B cell (primary cell): ENCODE measurements around the gene MT1G. TPM values are rescaled to one million over a fixed set of nuclear protein-coding genes. Genes with fewer than 3 reads are reported as not detected.

Source experiments
- ATAC-seq: fragments of 200-7000 bp; cut with Tn5 transposase; one replicate; pipeline ENCODE4 v1.10.0; 2021; ENCODE audit warnings: low read depth, mild to moderate bottlenecking, moderate number of reproducible peaks, moderate library complexity
- CTCF ChIA-PET: fragments of 350-600 bp; sonication (Branson Sonifier 250); formaldehyde crosslinking; loops from one replicate; lab custom pipeline; 2021; ENCODE audit warnings: antibody characterized with exemption, inconsistent platforms; lab: Charles Lee
- POLR2A ChIA-PET: fragments of 350-600 bp; sonication (Branson Sonifier 250); formaldehyde crosslinking; loops from one replicate; lab custom pipeline; 2021; ENCODE audit warnings: antibody characterized with exemption; lab: Charles Lee
- DNase-seq: peaks from one replicate; pipeline ENCODE4 v3.0.0; 2013
- H2AFZ ChIP-seq: 2 replicates; pipeline ENCODE4 v1.6.1; 2012; ENCODE audit warnings: mild to moderate bottlenecking, low read depth, low read length; ENCODE audit not compliant: insufficient read depth, poor library complexity, severe bottlenecking
- H3K27ac ChIP-seq, 2 donors: 1 replicate in 1 of 2; 2 replicates in 1 of 2; pipeline ENCODE4 v1.5.1; 2012 to 2013; ENCODE audit warnings: low read length in 2 of 2, mild to moderate bottlenecking in 2 of 2, moderate library complexity in 1 of 2
- H3K27me3 ChIP-seq, 4 experiments: fragments of 200-600 bp in 1 of 4; sonication (generic) in 1 of 4; replicated peaks in 1 of 4; 1 replicate in 2 of 4; 2 replicates in 2 of 4; pipeline versions ENCODE4 v1.6.1 to v1.7.0; 2013 to 2016; ENCODE audit warnings: low read length in 3 of 4, mild to moderate bottlenecking in 2 of 4, mixed read lengths in 1 of 4, moderate library complexity in 1 of 4; ENCODE audit not compliant: insufficient read depth in 4 of 4, control insufficient read depth in 3 of 4; ENCODE audit errors: control extremely low read depth in 1 of 4
- H3K36me3 ChIP-seq, 2 experiments: replicated peaks in 1 of 2; 1 replicate in 1 of 2; 2 replicates in 1 of 2; pipeline versions ENCODE4 v1.6.1 to v1.7.1; 2013; ENCODE audit warnings: low read length in 1 of 2; ENCODE audit not compliant: insufficient read depth in 2 of 2, control insufficient read depth in 1 of 2; ENCODE audit errors: control extremely low read depth in 1 of 2, extremely low read depth in 1 of 2
- H3K4me1 ChIP-seq, 2 donors: fragments of 200-600 bp in 1 of 2; sonication (generic) in 1 of 2; 1 replicate in 1 of 2; 2 replicates in 1 of 2; pipeline versions ENCODE4 v1.5.1 to v1.6.1; 2013 to 2017; ENCODE audit warnings: low read length in 2 of 2; ENCODE audit not compliant: control insufficient read depth in 2 of 2, insufficient read depth in 2 of 2
- H3K4me2 ChIP-seq: replicated peaks from 2 replicates; pipeline ENCODE3; 2012; ENCODE audit warnings: mild to moderate bottlenecking, low read depth, low read length; ENCODE audit not compliant: poor library complexity, severe bottlenecking
- H3K4me3 ChIP-seq, 5 experiments: fragments of 200-600 bp in 1 of 5; sonication (generic) in 1 of 5; 1 replicate in 3 of 5; 2 replicates in 2 of 5; pipeline versions ENCODE4 v1.5.1 to v1.7.0; 2011 to 2016; ENCODE audit warnings: low read length in 4 of 5, mild to moderate bottlenecking in 4 of 5, low read depth in 2 of 5, control low read depth in 1 of 5, moderate library complexity in 1 of 5; ENCODE audit not compliant: insufficient read depth in 1 of 5; ENCODE audit errors: control extremely low read depth in 1 of 5, extremely low read depth in 1 of 5
- H3K79me2 ChIP-seq: fragments of 200-600 bp; sonication (generic); one replicate; pipeline ENCODE4 v1.6.0; 2016; ENCODE audit warnings: low read length; ENCODE audit not compliant: control insufficient read depth, insufficient read depth
- H3K9ac ChIP-seq: fragments of 200-600 bp; sonication (generic); 2 replicates; pipeline ENCODE4 v1.6.1; 2017; ENCODE audit warnings: mild to moderate bottlenecking, low read length, moderate library complexity
- H3K9me3 ChIP-seq, 3 donors: one replicate each; pipeline versions ENCODE4 v1.6.1 to v1.7.1; 2013; ENCODE audit warnings: low read length in 2 of 3; ENCODE audit not compliant: control insufficient read depth in 2 of 3, insufficient read depth in 1 of 3; ENCODE audit errors: control extremely low read depth in 1 of 3
- H4K20me1 ChIP-seq: 2 replicates; pipeline ENCODE4 v1.6.0; 2012; ENCODE audit warnings: mild to moderate bottlenecking, low read length; ENCODE audit not compliant: insufficient read depth, control insufficient read depth, poor library complexity, severe bottlenecking
- H3K27ac Mint-ChIP-seq: one replicate; pipeline ENCODE4 v1.8.0; 2021; ENCODE audit warnings: mixed read lengths
- H3K27me3 Mint-ChIP-seq: one replicate; pipeline ENCODE4 v1.8.0; 2021; ENCODE audit warnings: mixed read lengths
- H3K4me1 Mint-ChIP-seq: one replicate; pipeline ENCODE4 v1.8.0; 2021; ENCODE audit warnings: mixed read lengths
- H3K4me3 Mint-ChIP-seq: one replicate; pipeline ENCODE4 v1.8.0; 2021; ENCODE audit warnings: mixed read lengths
- H3K9me3 Mint-ChIP-seq: one replicate; pipeline ENCODE4 v1.8.0; 2022; ENCODE audit warnings: mixed read lengths; ENCODE audit not compliant: insufficient read depth
- CTCF ChIP-seq: fragments of 200-600 bp; IDR thresholded peaks from one replicate; pipeline ENCODE4 v1.8.0; 2022; ENCODE audit warnings: antibody characterized with exemption, mild to moderate bottlenecking
- EZH2 ChIP-seq: IDR thresholded peaks from 2 replicates; pipeline ENCODE4 v1.6.1; 2012; ENCODE audit warnings: borderline replicate concordance, low read depth, mild to moderate bottlenecking, moderate library complexity, low read length; ENCODE audit not compliant: insufficient read depth, poor library complexity, severe bottlenecking
- WGBS: methylation state at CpG from one replicate; pipeline ENCODE4 v1.1.5; 2013; ENCODE audit warnings: missing lambda C conversion rate; ENCODE audit not compliant: insufficient coverage; 5-methylcytosine and 5-hydroxymethylcytosine counted together
- intact Hi-C: fragments of 100-400 bp; cut with micrococcal nuclease; formaldehyde crosslinking; loops from one replicate; pipeline ENCODE4 v1.10.0; 2022
- polyA plus RNA-seq: library from polyadenylated mRNA; depleted of rRNA; stranded (reverse); fragments of >200 nt; gene quantifications from 2 replicates; pipeline ENCODE4 v1.2.3, GENCODE V29; 2012
- total RNA-seq, 2 donors: library from RNA; stranded (reverse); fragments of 120-200 nt in 1 of 2; gene quantifications; 1 replicate in 1 of 2; 2 replicates in 1 of 2; pipeline versions ENCODE4 v1.2.3 to v1.2.4, GENCODE V29; 2013 to 2022

The MT1G gene
- total and polyA plus RNA-seq, 2 donors (not counting 1 experiment from before 2014, with no cell fraction given): not detected

- H4K20me1 ChIP-seq: no peaks in the 10 kb centered on the region
- no peak overlapping the region for H3K9ac ChIP-seq
- TF ChIP-seq EZH2: no peak
- no peak overlapping the region for H3K4me2 ChIP-seq
- H3K4me1 ChIP-seq: peaks cover 26 to 37% of the 10 kb centered on the region in 2 donors
- Mint-ChIP-seq H3K27me3 (peaks cover 81% of the 10 kb centered on the region), H3K9me3 (no peaks in the 10 kb centered on the region), H3K4me1 (peaks cover 24% of the 10 kb centered on the region), H3K27ac (no peak overlapping the region), H3K4me3 (no peak overlapping the region)
- no peak overlapping the region for H3K4me3 ChIP-seq
- ChIA-PET CTCF (no interaction called here), POLR2A (no interaction called here)
- H3K36me3 ChIP-seq: no peaks in the 10 kb centered on the region
- no peak overlapping the region for H3K27ac ChIP-seq
- ATAC-seq (no peak), DNase-seq (no peak)
- intact Hi-C loops: loop anchor here (10.0 kb wide), 1 partner anchor 48 kb away; the partner anchor contains the start of gene MT1X
- H3K79me2 ChIP-seq: no peaks in the 10 kb centered on the region
- 0% methylated on average over 2 of the region's 9 CpGs for WGBS
- no peak overlapping the region for H2AFZ ChIP-seq
- peaks cover 0 to 4% (median 0%) of the 10 kb centered on the region in 3 donors for H3K9me3 ChIP-seq
- H3K27me3 ChIP-seq: peaks cover 0 to 86% (median 41%) of the 10 kb centered on the region in 4 experiments
These were observed 31.1 kb downstream of the MT1G start for GRCh38 chr16:56636616-56637413.

- intact Hi-C loops: loop anchor here (10.0 kb wide), 1 partner anchor 49 kb away; the partner anchor contains the start of gene MT1X
- peak; percentile 26 for DNase-seq
- H2AFZ ChIP-seq: no peak overlapping the region
- H3K27me3 ChIP-seq: peaks cover 0 to 90% (median 46%) of the 10 kb centered on the region in 4 experiments
- H3K9me3 ChIP-seq: peaks cover 0 to 4% (median 0%) of the 10 kb centered on the region in 3 donors
- H3K79me2 ChIP-seq: no peaks in the 10 kb centered on the region
- ChIA-PET CTCF (no interaction called here), POLR2A (no interaction called here)
- H3K4me3 Mint-ChIP-seq: no peak overlapping the region
- H3K4me1 ChIP-seq: peaks cover 29 to 41% of the 10 kb centered on the region in 2 donors
- H3K4me1 Mint-ChIP-seq: peaks cover 29% of the 10 kb centered on the region
- H3K4me3 ChIP-seq: no peak overlapping the region
- H3K27ac Mint-ChIP-seq: no peak overlapping the region
- no peaks in the 10 kb centered on the region for H4K20me1 ChIP-seq
- TF ChIP-seq EZH2 (no peak), CTCF (no peak)
- no peaks in the 10 kb centered on the region for H3K36me3 ChIP-seq
- no peak for ATAC-seq
- H3K27me3 Mint-ChIP-seq: peaks cover 81% of the 10 kb centered on the region
- H3K9ac ChIP-seq: no peak overlapping the region
- H3K9me3 Mint-ChIP-seq: no peaks in the 10 kb centered on the region
- H3K27ac ChIP-seq: no peak overlapping the region
- peak overlapping the region; percentile 33 for H3K4me2 ChIP-seq
- WGBS: 4% methylated on average over 34 of the region's 40 CpGs
These were observed 32.4 kb downstream of the MT1G start for GRCh38 chr16:56635441-56635967.
